Activated CD8-positive, alpha-beta memory T cell treated with anti-CD3 and anti-CD28 coated beads, Interleukin-2, amount 50 U/mL, for 4 hours (primary cell): ENCODE data around the gene ATP5F1B.

Source experiments
- DNase-seq: peaks from one replicate; pipeline ENCODE4 v3.0.0-alpha.2; 2020

ATP5F1B gene

GRCh38 chr12:56645201-56645716, 525 bp downstream of the ATP5F1B start:
- no peak for DNase-seq

DNA sequence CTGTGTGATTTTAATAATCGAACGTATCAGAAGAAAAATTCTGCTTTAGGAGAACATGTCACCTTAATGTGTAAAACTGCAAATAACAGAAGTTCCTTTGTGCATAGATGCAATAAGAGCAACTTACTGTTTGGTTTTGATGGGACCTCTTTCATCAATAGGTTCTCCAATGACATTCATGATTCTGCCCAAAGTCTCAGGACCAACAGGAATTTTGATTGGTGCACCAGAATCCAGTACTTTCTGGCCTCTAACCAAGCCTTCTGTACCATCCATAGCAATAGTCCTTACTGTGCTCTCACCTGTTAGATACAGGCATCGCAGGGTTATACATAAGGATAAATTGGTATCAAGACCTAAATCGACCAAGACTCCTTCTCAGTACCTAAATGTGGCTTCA, 1.1 kb downstream of the ATP5F1B start:
- no peak for DNase-seq

DNA sequence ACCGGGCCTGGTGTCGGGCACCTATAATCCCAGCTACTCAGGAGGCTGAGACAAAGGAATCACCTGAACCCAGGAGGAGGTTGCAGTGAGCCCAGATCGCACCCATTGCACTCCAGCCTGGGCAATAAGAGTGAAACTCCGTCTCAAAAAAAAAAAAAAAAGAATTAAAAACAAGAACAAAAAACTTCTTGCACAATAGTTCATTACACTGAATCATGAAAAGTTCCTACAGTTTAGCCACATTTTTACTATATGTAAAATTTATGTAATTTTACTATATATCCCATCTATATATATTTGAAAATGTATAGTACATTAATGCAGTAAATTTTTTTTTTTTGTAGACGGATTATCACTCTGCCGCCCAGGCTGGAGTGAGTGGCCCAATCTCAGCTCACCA, 4.6 kb downstream of the ATP5F1B start:
- DNase-seq: no peak

DNA sequence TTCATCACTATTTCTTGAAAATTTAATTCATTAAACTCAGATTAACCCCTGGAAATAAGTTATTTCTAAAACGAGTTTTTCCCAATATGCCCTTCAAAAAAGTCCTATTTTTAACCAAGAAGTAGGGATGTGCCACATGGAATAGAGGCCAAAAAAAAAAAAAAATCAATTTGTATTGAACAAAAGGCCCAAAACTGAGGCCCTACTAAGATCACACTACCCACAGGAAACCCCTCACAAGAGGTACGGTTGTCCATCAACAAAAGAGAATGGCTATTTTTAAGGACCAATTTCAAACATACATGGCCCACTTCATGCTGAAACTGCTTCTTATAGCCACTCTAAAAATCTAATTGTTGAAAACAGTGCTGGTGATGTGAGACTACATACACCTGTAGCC, 8.2 kb downstream of the ATP5F1B start:
- DNase-seq: no peak

GRCh38 chr12:56636675-56637540, 8.9 kb downstream of the ATP5F1B start:
- peak; percentile 89 for DNase-seq

DNA sequence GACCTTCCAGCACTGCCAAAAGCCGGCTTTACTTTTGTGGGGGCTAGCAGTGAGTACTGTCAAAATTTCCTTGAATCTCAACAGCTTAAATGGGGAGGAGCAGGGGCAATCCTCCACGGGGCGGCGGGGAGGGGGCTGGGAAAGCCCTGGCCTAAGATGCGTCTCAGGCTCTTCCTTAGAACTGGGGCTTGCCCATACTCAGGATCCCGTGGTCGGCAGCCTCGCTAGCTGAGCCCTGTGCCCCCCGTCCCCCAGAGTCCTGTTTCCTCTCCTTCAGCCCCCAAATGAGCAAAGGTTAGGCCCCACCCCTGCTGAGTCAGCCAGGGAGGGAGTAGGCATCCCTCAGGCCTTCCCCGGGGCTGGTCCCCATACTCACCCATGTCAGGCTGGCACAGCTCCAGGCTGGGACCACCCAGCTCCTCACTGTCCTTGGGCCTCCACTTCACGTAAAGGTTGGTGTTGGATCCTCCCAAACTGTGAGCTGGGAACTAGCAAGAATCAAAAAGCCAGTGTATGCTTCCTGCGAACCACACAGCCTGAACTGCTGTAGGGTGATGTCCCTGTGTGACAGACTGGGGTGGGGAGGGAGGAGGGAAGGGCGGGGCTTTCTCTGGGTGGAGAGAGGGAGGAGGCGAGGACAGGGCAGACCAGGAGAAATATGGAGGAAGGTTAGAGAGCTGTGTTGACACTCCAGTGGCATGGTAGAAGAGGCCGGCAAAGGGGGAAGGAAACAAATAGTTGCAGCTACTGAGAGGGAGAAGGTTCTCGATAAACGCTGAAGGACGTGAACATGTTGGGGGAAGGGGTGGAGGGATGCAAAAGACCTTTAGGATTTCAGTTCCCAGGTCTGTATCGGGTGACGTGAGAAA, 9.7 kb downstream of the ATP5F1B start:
- DNase-seq: peak; percentile 79

DNA sequence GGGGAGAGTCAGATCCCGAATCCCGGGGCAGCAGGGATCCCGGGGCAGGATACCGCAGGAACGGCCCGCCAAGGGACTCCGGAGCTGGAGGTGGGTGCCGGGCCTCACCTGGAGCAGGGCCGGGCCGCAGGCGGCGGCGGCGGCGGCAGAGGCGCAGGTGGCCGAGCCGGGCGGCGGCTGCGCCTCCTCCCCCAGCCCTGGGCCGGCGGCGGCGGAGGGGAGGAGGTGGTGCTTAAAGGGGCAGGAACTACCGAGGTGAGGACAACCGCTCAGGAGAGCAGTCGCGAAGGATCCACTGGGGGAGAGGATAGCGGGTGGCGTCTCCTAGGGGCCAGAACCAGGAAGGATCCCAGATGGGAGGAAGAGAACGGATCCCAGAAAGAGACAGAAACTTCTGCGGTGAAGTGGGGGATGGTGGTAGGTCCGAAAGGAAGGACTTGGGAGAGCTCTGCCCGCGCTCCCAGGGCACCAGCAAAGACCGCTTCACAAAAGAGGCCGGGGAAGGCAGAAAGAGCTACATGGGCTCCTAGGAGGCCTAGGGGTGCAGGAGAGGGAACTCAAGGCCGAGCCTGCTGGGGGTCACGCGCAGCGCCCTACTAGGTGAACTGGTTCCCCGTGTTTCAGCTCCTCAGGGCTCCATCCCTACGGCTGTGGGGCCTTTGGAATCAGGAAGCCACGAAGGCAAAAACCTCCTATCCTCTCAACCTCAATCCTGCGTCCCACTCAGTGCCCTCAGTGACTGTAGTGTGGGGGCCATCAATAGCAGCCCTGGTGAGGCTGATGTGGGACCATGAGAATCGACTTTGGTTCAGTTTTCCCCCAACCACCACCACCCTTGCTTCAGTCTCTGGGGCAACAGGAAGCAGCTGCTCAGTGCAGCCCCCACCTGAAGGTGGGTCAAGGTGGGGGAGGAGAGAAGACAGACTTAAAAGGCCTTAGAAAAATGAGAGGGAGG, 10.7 kb downstream of the ATP5F1B start:
- peak; percentile 60 for DNase-seq

DNA sequence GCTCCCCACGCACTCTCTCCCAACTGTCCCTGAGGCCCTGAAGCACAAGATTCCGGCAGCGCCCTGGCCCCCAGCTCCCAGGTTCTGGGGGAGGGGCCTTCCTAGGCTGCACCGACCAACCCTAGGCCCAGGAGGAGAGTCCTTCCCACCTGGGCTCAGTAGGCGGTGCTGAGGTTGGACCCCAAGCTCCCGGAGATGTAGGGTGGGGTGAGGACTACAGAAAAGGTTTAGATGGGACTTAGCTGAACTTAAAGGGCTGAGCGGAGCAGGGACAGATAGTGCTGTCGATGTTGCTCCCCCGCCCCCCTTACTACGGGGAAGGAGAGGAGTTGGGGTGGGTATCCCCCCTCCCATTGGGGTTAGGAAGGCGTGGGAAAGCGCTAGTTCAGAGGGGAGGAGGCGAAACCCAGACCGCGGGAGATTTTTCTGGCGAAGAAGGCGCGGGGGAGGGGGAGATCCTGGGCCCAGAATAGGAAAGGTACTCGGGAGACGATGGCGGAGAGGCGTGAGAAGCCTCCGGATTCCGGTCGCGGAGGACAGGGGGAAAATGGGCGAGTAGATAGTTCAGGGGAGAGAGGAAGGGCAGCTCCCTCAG, 11.4 kb downstream of the ATP5F1B start:
- peak; percentile 30 for DNase-seq

- no peak for DNase-seq
These were observed 12.1 kb downstream of the ATP5F1B start for GRCh38 chr12:56633468-56634241.

DNA sequence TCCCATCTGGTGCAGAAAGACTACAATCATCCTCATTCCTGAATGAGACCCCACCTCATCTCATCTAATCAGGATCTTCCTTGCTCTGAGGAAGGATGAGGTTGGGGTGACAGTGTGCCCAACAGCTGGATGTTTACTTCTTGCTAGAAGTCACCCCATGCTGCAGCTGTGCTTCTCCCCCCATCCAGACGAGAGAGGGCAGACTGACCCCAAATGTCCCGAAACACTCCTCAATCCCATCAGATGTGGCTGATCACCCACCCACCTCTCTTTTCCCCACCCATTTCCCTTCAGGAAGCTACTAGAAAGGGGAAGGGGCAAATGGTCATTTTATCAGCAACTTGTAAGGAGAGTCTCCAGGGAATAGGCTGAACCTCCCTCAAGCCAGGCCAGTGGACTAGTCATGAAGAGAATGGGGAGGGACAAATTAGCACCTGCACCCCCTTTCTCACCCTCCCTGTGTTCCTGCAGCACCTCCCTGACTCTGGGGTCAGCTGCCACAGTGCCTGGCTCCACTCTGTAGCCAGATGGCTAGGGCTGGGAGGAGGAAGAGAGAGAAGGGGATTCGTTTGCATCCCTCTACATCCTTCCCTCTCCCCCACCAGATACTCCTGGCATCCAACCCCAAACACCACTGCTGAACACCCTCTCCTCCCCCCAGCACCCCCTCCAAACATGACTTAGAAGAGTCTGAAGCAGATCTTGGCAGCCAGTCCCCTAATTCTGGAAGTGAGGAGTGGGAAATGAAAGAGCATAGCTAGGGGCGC, 12.9 kb downstream of the ATP5F1B start:
- DNase-seq: no peak

DNA sequence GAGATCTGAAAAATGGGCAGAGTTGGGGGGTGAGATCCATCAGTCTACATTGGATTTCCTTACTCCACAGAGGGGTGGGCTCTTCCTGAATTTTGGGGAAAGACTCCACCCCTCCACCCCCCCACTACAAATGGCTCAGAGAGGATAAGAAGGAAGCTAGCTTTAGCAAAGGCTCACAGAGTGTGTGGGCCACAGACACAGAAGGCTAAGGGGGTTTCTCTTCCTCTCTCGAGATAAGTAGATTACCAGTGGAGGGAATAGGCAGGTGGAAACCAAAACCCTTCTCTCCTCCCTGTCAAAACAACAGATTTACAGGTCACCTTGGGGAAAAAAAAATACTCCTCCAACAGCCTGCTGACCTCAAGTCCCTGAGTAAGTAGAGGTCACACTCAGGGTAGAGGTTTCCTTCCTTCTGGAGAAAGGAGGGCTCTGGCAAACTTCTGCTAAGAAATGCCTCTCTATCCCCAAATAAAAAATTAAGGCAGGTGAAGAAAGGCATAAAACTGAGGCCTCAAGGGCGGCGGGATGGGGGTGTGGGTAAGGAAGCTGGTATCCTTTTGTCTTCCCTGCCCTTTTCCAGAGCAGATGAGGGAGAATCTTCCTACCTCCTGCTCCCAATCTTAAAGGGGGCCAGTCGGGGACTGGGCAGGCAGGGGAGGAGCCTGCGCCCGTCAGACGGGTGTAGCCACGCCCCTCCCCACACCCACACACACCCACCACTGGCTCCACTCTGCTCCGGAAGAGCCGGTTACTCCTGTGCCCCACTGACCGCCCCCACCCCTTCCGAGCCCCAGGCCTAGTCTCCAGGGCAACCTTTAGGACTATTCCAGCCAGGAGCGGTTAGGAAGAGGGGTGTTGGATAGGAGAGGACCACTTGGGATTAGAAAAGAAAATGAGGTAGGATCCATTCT, 13.7 kb downstream of the ATP5F1B start:
- DNase-seq: peak; percentile 71

GRCh38 chr12:56630180-56630632, 15.6 kb downstream of the ATP5F1B start, which contains the start of gene BAZ2A:
Gene BAZ2A (minus strand): TSS chr12:56630326. CDS start chr12:56617530, 12,796 bp downstream.
- DNase-seq: peak; percentile 85

DNA sequence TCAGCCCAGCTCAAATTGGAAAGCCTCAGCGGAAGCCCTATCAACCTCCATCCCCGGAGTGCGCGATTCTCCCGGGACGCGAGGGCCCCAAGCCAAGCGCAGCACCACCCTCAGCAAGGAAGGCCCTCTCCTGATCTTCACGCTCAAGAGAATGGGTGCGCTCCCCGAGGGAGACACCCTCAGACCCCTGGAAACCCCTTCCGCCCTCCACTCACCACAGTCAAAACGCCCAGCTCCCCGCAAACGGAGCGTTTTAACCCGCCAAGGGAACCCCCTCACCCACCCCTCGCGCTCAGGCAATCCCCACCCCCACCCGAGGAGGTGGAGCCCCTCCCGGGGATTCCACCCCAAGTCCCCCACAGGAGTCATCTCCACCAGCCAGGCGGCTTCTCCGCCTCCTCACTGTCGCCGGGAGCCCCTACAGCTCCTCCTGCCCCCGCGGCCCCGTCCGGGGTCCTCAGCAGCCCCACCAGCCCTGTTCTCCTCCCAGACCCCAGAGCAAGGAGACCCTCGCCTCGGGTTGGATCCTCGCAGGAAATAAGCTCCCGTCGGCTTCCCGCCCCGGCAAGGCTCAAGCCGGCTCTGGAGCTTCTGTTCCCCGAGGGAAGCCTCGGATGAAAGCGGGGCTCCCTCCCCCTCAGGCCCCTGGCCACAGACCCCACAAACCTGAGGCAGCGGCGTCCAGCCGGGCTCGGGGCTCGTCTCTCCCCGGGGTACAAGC, 16.2 kb downstream of the ATP5F1B start:
- peak; percentile 59 for DNase-seq

DNA sequence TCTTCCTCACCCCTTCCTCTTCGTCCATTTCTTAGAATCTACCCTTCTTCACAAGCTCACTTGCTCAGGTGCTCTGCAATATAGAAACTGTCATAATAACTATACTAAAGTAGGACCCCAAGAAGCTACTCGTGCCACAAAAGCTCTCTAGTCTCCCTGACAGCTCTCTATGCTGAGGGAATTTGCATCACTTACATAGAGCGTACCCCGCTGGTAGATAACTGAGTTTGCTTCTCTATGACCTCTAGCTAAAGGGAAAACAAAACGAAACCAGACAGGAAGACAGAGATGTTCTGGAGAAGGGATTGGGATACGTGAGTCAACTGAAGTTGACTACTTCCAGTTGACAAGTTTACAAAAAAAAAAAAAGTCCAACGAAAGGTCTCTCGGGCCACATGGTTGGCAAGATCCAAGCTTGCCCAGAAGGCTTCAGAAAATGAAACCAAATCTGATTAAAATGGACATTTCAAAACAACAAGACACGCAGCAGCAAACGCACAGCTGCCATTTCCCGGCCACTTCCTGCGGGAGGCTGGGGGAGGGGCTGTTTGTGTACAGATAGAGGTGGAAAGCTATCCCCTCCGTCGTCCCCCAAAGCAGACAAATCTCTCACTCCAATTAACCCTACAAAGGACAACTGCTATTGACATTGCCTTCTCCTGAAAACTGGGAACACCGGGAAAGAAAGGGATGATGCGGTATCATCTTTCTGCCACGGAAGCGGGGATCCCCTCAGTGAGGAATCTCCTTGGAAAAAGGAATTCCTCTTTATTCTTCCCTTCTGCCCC, 16.9 kb downstream of the ATP5F1B start:
- peak; percentile 53 for DNase-seq

DNA sequence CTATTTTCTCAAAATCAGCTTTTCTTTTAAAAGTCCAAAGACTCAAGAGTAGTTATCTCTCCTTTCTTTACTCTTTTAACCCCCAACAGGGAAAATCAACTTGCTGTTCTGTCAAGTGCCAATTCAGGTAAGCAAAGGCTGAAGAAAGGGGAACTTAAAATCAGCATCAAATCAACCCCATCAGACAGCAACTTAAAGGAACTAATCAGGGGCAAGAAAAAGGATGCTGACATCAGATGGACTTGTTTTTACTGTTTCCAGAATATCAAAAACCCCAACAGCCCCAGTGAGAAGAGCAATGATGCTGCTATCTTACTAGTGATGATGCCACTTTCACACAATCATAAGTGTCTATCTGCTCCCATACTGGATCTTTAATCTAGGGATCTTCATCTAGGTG, 19.1 kb downstream of the ATP5F1B start:
- no peak for DNase-seq

DNA sequence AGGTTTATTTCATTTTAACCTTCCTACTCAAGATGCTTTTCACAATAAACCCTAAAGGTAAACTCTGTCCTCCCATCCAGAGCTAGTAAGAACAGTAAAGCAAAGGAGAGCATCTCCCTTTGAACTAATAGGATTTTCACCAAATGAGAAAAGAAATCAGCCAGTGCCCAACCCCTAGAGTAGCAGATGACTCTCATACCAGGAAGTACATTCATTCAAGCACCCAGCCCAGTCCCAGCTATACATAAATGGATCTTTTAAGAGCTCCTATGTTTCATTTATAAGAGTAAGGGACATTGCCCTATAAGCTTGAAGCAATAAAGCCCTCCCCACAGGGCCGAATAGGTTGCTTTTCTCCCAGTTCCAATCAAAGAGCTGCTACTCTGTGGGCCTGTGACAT, 23.2 kb downstream of the ATP5F1B start:
- no peak for DNase-seq

DNA sequence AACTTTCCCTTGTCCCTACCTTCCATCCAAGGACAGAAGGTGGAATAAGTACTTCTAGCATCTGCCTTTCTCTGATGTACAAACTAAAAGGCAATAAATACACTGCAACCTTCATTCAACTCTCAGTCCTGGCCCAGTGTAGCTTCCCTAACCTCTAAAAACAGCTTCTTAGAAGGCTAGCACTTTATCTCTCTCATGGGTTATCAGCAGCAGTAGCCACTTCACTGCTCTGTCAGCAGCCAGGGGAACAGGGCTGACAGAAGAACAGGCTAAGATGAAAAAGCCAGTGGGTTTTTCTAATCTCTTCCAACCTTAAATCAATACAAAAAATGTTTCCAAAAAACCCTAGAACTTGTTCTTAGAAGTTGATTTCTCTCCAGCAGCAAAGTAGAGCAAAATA, 28.9 kb downstream of the ATP5F1B start:
- DNase-seq: no peak

- DNase-seq: no peak
These were observed 29.5 kb downstream of the ATP5F1B start for GRCh38 chr12:56616244-56616643.
